GM19455 (cell line): ENCODE data around the gene ARSG.

Source experiments
- ATAC-seq: cut with Tn5 transposase; IDR thresholded peaks from one replicate; pipeline ENCODE4 v1.9.1; 2021; ENCODE audit not compliant: unreplicated experiment

Gene ARSG

DNA sequence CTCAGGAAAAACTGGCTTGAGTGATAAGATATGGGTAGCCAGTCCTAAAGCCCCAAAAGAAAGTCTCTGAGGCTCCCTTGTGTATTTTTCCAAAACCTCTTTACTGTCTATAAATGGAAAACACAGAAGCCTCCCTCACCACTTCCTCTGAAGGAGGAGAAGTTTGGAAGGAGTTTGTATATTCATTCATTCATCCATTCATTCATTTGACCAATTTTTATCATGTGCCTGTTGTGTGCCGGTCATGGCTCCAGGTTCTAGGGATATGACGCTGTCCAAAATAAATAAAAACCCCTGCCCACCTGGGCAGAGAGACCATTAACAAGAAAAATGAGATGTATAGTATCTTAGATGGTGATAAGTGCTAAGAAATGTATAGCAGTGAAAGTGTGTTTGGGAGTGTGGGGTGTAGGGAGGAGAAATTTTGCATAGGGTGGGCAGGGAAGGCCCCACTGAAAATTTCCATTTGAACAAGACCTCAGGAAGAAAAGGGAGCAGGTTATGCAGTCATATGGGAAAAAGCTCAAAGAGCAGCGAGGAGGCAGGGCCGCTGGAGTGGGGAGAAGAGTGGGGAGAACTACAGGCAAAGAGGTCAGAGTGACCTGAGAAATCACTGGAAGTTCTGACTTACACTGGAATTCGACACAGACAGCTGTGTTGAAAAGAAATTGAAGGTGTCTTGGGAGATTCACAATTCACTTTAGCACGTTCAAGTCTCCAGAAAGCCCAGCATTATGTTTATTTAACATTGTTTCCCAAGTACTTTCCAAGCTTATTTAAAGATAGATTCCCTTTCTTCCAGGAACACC, 172.1 kb downstream of the ARSG start:
- ATAC-seq = no peak

DNA sequence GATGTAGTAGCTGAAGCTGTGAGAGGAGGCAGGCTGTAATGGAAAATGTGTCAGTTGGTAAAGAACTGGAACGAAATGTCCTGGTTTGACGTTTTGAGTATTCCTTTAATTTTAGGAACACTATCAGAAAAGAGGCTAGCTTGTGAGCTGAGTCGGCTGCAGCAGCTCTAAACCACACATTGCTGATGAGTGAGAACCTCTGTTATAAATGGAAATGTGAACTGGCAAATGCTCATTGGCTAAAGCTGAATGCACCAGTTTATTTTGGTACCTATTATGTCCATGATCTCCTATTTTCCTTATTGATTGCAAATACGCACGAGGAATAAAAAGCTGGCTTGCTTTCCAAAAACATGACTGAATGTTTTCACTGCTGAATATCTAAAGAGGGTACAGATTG, 177.0 kb downstream of the ARSG start:
- no peak for ATAC-seq

DNA sequence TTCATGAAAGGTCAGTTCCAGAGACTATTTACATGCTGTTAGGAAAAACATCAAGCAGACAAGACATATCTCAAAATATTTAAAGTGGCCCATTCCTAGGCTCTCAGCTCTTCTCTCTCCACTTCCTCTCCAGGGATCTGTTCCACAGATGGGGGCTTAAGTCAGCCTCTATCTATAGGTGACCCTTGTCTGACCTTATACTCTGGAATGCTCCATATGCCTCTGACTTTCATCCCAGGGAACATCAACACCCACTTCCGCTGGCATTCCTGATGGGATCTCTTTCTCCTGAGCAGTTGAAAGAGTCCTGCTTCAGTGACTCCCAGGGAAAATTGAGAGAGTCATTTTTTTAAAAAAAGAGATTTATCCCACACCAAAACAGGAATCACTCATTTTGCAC, 177.5 kb downstream of the ARSG start:
- no peak for ATAC-seq
